ENCODE results near the gene EXD1.

EXD1 gene

DNA sequence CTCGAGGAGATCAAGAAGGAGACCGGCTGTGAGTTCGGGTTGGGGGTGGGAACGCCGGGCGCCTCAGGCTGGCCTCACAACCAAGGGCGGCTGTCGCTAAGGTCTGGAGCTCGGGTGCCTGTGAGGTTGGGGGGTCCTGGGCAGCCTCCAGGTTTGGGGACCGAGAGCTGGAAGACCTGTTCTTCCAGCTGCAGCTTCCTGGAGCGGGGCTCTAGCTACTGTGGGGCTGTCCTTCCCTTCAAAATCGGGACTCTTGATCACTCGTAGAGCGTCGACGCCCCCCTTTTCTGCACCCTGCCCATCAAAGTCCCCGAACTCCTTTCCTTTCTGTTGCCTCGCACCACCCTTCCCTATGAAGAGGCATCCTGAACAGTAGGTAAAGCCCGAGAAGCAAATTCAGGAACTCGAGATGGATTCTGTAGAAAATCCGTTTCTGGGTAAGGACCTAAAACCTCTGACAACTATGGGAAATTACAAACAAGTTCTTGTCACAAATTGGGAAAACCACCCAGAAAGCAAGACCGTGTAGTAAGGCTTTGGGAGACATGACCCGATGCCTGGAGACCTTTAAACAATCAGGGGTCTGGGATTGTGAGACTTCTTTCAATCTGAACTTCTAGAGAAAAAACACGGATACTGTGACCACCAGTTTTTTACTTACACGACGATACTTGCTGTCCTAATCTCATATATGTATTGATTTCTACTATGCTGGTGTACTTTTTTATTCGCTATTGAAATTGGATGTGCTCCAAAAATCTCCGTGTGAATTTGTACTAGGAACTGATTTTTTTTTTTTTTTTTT, 1.1 kb upstream of the EXD1 start:
- DNase-seq (ENCODE audit: low read depth in 3 of 3), result no peak

DNA sequence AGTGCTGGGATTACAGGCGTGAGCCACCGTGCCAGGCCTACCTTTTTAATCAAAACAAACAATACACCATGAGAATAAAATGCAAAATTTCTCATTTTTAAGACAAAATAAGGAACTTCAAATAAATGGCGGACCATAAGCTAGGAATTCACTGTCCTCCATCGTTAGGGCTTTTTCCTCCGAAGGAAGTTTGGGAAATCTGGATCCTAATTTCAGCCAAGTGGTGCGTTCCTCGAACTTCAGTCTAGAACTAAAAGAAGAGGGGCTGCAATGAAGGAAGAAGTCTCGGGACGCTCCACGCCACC, 260 bp downstream of the EXD1 start:
- no peak for DNase-seq (ENCODE audit: low read depth in 3 of 3)

DNA sequence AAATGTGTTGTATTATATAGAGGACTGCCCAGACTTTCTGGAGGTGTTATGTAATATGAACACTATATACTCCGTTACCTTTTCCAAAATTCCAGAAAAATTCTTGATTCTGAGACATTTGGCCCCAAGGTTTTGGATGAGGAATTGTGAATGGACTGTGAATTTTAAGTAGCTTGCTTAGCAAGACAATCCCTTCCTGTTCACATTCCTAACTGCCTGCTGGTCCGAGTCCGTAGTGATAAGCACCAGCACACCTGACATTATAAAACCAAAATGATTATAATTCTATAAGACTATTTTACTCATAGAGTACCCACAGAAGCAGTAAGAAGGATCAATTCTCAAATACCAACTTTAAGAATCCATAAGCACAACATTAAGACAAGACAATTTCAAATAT, 11.2 kb downstream of the EXD1 start:
- no peak for DNase-seq (ENCODE audit: low read depth in 3 of 3)

DNA sequence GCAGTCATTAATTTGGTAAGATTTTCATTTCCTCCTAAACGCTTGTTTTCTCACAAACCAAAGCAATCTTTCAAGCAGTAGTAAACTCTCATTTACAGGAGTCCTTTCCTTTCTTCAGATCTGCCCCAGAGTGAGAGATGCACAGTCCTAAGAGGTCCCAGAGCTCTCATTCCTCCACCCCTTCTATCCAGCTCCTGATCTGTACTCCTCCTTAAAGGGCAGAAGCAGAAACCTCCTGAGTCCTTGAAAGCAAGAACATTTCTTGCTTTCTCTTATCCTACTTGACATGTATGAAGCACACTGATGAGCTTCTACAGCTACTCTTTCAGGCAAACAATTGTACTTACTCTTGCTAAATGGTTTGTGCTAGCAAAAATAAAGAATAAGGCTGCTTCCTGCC, 11.7 kb downstream of the EXD1 start:
- DNase-seq (ENCODE audit: low read depth in 3 of 3), result no peak

DNA sequence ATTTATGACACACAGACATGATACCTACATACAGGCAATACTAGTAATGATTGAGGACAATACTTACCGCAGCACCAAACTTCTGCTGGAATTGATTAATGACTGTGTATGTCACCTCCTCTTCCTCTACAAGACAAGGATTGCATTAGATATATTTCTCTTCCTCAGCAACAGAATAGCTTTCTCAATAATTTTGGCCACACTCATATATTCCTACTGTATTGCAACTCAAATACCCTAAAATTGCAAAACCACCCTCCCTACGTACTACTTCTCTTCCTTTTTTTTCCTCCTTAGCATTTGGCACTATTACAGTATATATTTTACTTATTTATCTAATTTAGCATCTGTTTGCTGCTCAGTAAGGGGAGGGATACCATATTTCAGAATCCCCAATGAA, 14.8 kb downstream of the EXD1 start:
- no peak for DNase-seq (ENCODE audit: low read depth in 3 of 3)

DNA sequence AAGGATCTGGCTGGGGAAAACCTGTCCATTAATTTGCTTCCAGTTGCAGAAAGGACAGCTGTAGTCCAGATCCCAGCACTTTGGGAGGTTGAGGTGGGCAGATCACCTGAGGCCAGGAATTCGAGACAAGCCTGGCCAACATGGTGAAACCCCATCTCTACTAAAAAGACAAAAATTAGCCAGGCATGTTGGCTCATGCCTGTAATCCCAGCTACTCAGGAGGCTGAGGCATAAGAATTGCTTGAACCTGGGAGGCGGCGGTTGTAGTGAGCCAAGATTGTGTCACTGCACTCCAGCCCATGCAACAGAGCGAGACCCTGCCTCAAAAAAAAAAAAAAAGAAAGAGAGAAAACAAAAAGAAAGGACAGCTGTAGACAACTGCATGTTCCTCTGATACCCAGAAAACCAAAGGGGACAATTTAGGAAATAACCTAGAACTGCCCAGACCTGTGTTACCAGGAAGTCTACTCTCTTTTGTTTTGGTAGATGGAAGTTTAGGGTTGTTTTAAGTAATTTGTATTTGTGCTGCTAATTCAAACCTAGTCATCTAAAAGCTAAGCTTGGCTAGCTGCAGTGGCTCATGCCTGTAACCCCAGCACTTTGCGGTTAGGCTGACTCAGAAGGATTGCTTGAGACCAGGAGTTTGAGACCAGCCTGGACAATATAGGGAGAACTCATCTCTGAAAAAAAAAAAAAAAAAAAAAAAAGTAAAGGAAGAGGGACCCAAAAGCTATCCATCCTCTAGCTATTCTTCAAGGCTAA, 22.7 kb downstream of the EXD1 start:
- no peak for DNase-seq (ENCODE audit: low read depth in 3 of 3)

DNA sequence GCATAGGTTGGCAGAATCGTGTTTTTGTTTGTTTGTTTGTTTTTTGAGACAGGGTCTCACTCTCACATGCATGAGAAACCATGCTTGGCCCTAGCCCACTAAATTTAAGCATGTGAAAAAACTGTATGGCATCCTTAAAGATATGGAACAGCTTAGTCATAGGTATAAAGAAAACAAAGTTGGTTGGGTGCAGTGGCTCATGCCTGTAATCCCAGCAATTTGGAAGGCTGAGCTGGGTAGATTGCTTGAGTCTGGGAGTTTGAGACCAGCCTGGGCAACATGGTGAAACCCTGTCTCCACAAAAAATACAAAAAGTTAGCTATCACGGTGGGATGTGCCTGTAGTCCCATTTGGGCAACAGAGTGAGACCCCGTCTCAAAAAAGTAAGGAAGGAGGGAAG, 25.2 kb downstream of the EXD1 start:
- DNase-seq (ENCODE audit: low read depth in 3 of 3), result no peak

DNA sequence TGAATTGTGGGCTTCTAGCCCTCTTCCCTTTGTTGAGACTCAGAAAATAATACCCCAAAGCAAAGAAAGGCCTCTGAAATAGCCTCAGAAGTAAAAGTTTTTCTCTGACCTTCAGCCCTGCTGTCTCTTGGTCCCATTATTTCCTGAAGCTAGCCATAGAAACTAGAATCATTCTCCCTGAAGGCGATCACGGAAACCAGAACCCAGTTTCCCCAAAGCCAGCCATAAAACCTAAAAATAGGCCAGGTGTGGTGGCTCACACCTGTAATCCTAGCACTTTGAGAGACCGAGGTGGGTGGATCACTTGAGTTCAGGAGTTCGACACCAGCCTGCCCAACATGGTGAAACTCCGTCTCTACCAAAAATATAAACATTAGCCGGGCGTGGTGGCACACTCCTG, 27.2 kb downstream of the EXD1 start:
- DNase-seq (ENCODE audit: low read depth in 3 of 3), result no peak

DNA sequence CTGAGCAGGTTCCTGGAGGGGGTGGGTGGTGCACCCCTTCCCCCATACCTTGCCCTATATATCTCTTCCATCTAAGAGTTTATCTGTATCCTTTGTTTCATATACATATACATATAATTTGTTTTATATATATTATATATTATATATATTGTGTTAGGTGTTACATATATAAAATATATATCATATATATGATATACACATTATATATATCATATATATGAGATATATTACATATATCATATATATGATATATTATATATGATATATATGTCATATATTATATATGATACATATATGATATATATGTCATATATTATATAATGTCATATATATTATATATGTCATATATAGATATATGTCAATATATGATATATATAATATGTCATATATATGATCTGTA, 31.1 kb downstream of the EXD1 start:
- no peak for DNase-seq (ENCODE audit: low read depth in 3 of 3)

DNA sequence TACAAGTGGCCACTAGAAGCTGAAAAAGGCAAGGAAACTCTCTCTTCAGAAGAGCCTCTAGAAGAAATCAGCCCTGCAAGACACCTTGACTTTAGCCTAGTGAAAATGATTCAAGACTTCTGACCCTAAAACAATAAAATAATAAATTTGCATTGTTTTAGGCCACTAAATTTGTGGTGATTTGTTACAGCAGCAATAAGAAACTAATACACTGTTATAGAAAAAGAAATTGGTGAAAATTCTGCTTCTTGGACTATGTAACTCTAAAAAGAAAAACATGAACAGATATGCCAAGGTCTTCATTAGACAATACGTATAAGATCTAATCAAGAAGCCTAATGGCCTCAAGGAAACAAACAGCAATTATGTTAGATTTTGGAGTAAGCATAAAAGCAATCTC, 36.1 kb downstream of the EXD1 start:
- no peak for DNase-seq (ENCODE audit: low read depth in 3 of 3)

DNA sequence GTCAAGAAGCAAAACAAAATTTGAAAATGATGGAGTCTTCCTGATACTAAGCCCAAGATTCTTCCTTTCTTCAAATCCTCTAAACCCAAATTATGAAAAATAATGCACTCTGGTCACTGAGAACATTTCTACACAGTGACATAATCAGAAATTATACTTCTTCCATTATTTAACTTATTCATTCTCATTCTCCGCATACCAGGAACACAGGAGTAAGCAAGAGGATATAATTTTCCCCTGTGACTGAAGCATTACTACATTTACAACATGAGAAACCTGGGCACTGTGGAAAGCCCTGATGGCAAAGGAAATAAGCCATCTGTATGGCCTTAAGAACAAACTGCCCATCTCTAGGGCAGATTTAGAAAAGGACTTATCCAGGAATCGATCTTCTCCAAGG, 47.0 kb downstream of the EXD1 start:
- no peak for DNase-seq (ENCODE audit: low read depth in 3 of 3)

DNA sequence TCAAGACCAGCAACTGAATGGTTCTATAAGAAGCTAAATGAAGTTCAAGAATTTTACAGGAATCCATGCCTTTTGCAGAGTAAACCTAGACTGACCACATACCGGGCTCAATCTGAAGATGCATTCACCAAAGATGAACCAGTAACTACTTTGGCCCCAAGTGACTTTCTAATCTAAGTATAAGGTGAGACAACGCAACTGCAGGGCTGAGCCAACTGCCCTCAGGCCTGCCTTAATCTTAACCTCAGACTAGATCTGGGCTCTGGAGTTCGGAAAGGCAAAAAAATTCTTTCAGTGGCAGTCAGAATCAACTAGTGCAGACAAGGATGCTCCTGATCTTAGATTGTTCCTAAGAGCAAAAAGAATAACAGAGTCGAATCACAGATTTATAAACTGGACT, 48.3 kb downstream of the EXD1 start:
- no peak for DNase-seq (ENCODE audit: low read depth in 3 of 3)

DNA sequence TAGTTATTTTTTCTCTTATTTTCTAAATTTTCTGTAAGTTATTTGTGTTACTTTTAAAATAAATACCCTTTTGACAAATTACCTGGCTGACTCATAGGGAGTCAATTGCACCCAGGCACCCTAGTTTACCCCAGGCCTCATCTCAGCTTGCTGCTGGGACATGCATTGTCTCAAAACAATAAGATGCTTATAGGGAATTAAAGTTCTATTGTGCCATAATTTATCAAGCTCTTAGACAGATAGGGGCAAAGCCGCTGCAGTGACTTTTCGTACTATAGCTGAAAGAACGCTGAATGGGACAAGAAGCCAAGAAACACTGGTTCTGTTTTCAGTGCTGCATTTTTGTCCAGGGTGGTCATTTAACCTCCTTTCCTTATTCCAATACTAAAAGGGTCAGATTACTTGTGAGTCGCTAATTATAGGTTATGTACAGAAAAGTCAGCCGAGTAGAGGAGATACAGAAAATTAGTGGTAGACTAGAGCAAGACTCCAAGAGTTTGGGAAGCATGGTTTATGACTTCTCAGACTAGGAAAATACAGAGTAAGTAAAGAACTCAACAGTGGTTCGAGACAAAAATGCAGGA, 50.3 kb downstream of the EXD1 start:
- no peak for DNase-seq (ENCODE audit: low read depth in 3 of 3)

DNA sequence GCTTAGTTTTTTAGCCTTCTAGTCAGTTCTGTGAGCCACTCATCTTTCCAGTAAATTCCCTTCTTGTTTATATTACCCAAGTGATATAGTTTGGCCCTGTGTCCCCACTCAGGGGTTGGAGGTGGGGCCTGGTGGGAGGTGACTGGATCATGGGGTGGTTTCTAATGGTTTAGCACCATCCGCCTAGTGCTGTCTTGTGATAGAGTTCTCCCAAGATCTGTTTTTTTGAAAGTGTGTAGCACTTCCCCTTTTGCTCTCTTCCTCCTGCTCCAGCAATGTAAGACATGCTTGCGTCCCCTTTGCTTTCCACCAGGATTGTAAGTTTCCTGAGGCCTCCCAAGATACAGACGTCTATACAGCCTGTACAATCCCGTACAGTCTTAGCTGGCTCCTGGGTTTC, 60.8 kb downstream of the EXD1 start:
- DNase-seq (ENCODE audit: low read depth in 3 of 3), result no peak

DNA sequence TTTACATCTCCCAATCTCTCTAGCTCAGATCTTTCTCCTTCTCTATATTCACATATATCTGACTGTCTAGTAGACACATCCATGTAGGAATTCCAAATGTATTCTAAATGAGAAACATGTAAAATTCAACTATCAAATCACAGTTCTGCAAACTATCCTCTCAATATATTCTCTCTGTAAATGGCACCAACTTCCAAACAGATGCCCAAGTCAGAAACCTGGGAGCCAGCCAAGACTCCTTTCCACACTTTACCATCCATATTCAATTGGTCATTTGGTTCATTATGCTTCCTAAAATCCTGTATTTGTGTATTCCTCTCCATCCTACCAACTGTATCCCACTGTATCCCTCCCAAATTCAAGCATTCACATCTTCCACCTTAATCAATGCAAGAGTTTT, 61.5 kb downstream of the EXD1 start:
- no peak for DNase-seq (ENCODE audit: low read depth in 3 of 3)

DNA sequence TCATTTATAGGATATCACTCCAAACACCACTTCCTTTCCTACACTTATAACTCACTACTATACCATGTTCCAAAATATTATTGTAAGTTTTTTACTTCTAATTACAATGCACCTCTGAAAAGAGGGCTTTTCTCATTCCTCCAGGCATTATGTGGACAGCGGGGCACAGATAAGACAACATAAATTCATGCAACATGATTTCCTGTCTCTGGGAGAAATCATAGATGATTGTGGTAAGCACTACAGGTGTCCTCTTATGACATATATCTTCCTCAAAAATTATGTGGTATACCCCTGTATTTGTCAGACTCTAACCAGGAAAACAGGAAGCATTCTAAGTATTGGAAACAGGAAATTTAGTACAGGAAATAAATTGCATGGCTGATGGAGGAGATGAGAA, 68.8 kb downstream of the EXD1 start:
- DNase-seq (ENCODE audit: low read depth in 3 of 3), result no peak

DNA sequence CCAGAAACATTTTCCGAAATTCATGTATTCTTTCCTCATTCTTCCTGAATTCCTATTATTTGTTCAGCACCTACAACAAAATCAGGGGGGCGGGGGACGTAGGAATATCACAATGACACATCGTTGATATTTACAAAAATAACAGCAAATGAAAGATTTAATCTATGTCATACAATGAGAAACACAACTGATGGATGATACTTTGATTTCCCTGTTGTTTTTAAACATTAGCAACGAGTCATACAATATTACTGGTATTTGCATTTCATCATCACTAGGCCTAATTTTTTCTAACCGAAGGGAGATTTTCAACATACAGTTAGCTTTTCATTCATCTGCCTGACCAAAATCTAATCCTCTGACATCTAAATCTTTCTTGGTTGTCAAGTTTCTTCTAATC, 69.2 kb downstream of the EXD1 start:
- DNase-seq (ENCODE audit: low read depth in 3 of 3), result no peak

DNA sequence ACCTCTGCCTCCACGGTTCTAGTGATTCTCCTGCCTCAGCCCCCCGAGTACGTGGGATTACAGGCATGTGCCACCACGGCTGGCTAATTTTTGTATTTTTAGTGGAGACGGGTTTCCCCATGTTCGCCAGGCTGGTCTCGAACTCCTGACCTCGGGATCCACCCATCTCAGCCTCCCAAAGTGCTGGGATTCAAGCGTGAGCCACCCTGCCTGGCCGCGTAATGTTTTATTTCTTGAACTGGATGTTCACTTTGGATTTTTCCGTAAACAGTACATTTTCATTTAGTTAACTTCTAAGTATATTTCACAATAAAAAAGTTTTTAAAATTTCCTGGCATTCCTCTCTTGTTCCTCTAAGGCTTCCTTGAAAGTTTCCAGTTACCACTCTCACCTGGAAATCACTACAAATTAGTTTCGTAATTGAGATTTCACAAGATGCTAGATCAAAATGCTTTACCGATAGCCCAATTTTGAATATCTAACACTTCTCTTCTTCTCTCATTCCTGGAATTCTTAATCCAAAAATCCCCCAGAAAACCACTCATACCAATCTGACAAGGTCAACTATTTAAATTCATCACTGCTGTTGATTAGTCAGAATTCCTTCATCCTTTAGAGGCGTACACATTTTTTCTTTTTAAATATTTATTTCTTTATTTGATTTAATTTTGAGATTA, 69.8 kb downstream of the EXD1 start:
- no peak for DNase-seq (ENCODE audit: low read depth in 3 of 3)

DNA sequence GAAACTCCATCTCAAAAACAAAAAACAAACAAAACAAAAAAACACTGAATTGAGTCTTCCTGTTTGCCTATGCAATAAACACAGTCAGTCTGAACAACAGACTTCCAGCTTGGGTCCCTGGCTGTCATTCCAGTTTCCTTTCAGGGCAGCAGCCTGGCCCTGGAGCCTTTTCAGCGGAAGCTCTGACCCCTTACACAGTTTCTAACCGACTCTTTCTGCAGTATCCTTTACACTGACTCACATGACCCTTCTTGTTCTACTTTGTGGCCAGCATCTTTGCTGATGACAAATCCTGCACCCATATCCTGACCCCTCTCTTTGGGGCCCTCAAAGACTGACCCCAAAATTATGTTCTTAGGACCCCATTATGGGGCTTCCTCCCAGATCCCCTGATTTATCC, 76.1 kb downstream of the EXD1 start:
- DNase-seq (ENCODE audit: low read depth in 3 of 3), result no peak

DNA sequence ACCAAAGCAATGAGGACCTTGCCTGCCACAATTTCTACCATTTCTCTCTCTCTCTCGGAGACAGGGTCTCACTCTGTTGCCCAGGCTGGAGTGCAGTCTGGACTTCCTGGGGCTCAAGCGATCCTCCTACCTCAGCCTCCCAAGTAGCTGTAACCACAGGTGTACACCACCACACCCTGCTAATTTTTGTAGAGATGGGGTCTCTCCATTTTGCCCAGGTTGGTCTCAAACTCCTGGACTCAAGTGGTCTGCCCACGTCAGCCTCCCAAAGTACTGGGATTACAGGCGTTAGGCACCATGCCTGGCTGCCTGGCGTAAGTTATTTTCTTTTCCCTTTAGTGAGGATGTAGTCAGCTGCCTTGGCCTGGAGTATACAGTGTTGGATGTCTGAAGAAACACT, 76.8 kb downstream of the EXD1 start:
- no peak for DNase-seq (ENCODE audit: low read depth in 3 of 3)

DNA sequence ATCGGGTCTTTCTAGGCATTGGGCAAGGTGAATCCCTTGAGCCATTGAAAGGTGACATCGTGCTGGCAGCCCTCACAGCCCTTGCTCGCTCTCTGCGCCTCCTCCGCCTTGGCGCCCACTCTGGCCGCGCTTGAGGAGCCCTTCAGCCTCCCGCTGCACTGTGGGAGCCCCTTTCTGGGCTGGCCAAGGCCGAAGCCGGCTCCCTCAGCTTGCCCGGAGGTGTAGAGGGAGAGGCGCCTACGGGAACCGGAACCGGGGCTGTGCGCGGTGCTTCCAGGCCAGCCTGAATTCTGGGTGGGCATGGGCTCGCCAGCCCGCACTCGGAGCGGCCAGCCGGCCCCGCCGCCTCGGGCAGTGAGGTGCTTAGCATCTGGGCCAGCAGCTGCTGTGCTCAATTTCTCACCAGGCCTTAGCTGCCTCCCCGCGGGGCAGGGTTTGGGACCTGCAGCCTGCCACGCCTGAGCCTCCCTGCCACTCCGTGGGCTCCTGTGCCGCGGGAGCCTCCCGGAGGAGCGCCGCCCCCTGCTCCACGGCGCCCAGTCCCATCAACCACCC, 79.0 kb downstream of the EXD1 start:
- DNase-seq (ENCODE audit: low read depth in 3 of 3), result no peak

DNA sequence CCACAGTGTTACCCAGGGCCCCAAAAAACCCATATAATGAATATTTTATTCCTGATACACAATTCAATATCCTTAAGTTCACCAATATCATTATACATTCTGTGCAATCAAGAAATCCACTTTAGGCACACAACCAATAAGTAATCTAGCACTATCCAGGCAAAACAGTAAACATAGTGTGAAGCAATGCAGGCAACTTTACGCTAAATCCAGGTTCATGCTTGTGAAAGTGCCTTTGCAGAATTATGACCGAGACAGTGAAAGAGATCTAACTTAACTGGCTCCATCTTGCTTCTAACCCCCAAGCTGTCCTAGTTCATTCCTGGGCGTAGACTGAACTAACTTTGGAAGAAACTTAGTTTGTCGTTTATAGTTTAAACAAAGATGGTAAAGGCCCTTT, 80.3 kb downstream of the EXD1 start:
- DNase-seq (ENCODE audit: low read depth in 3 of 3), result no peak

DNA sequence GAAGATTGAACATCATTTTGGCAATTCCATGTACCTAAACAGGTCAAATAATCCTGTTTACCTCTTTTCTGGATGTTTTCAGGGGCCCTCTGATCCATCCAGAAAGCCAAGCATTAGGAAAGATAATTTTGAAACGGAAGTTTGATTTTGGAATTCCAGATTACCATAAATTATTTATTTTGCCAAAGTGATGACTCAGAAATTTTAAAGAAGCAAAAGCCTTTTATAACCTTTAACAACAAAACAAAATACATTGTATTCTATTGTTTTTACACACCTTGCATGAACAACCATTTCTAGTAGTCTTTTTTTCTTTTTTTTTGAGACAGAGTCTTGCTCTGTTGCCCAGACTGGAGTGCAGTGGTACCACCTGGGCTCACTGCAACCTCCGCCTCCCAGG, 82.5 kb downstream of the EXD1 start:
- DNase-seq (ENCODE audit: low read depth in 3 of 3), result no peak

Measured in stimulated activated CD4-positive, alpha-beta T cell treated with anti-CD3 and anti-CD28 coated beads, TNF-alpha, amount 100 ng/mL, for 4 hours (primary cell).